ENCODE measurements around the gene TNRC18.
A peak's percentile ranks its signal among the peaks of the same experiment; 100 is the strongest.
"Not testable (repeated sequence)": the region's sequence is repeated elsewhere in the genome, so short reads cannot be mapped to it uniquely, and the experiment has no call there.

The TNRC18 gene

GRCh38 chr7:5423306-5423975 lies at the start of gene TNRC18:
Gene TNRC18 (minus strand): TSS chr7:5423834. CDS start chr7:5421246, 2,588 bp downstream.
- no peak for DNase-seq (ENCODE audit: low spot score)

- DNase-seq (ENCODE audit: low spot score), result no peak
Observed at GRCh38 chr7:5472432-5473315, 49.0 kb upstream of the TNRC18 start.

GRCh38 chr7:5471623-5472022 lies 48.0 kb upstream of the TNRC18 start:
- DNase-seq (ENCODE audit: low spot score), result not testable (repeated sequence)

- no peak for DNase-seq (ENCODE audit: low spot score)
Observed at GRCh38 chr7:5470816-5471215, 47.2 kb upstream of the TNRC18 start.

GRCh38 chr7:5470167-5470532 lies 46.5 kb upstream of the TNRC18 start:
- no peak for DNase-seq (ENCODE audit: low spot score)

- DNase-seq (ENCODE audit: low spot score), result no peak
Observed at GRCh38 chr7:5469375-5470166, 45.9 kb upstream of the TNRC18 start.

GRCh38 chr7:5467645-5468044 lies 44.0 kb upstream of the TNRC18 start:
- no peak for DNase-seq (ENCODE audit: low spot score)

GRCh38 chr7:5466551-5466950 lies 42.9 kb upstream of the TNRC18 start:
- no peak for DNase-seq (ENCODE audit: low spot score)

- DNase-seq (ENCODE audit: low spot score), result no peak
Observed at GRCh38 chr7:5463031-5463430, 39.4 kb upstream of the TNRC18 start.

GRCh38 chr7:5462216-5462615 lies 38.6 kb upstream of the TNRC18 start:
- no peak for DNase-seq (ENCODE audit: low spot score)

- DNase-seq (ENCODE audit: low spot score), result no peak
Observed at GRCh38 chr7:5458921-5459480, 35.4 kb upstream of the TNRC18 start.

GRCh38 chr7:5457245-5457735 lies 33.7 kb upstream of the TNRC18 start:
- DNase-seq (ENCODE audit: low spot score), result no peak

GRCh38 chr7:5456409-5456808 lies 32.8 kb upstream of the TNRC18 start:
- DNase-seq (ENCODE audit: low spot score), result no peak

- no peak for DNase-seq (ENCODE audit: low spot score)
Observed at GRCh38 chr7:5455581-5456219, 32.1 kb upstream of the TNRC18 start.

GRCh38 chr7:5455175-5455574 lies 31.5 kb upstream of the TNRC18 start:
- DNase-seq (ENCODE audit: low spot score), result no peak

- DNase-seq (ENCODE audit: low spot score), result no peak
Observed at GRCh38 chr7:5454485-5454884, 30.9 kb upstream of the TNRC18 start.

- DNase-seq (ENCODE audit: low spot score), result no peak
Observed at GRCh38 chr7:5453566-5454075, 30.0 kb upstream of the TNRC18 start.

- peak; percentile 64 for DNase-seq (ENCODE audit: low spot score)
Observed at GRCh38 chr7:5452937-5453540, 29.4 kb upstream of the TNRC18 start.

GRCh38 chr7:5452470-5452899 lies 28.9 kb upstream of the TNRC18 start:
- no peak for DNase-seq (ENCODE audit: low spot score)

- no peak for DNase-seq (ENCODE audit: low spot score)
Observed at GRCh38 chr7:5451391-5451790, 27.8 kb upstream of the TNRC18 start.

Measured in RKO (cell line).